GM21717 (cell line): Measurements from ENCODE around the gene TLE4.
"Not testable (repeated sequence)": the region's sequence is repeated elsewhere in the genome, so short reads cannot be mapped to it uniquely, and the experiment has no call there.

Source experiments
- ATAC-seq: cut with Tn5 transposase; IDR thresholded peaks from one replicate; pipeline ENCODE4 v1.9.1; 2021; ENCODE audit warnings: mild to moderate bottlenecking, moderate library complexity; ENCODE audit not compliant: unreplicated experiment

Gene TLE4

DNA sequence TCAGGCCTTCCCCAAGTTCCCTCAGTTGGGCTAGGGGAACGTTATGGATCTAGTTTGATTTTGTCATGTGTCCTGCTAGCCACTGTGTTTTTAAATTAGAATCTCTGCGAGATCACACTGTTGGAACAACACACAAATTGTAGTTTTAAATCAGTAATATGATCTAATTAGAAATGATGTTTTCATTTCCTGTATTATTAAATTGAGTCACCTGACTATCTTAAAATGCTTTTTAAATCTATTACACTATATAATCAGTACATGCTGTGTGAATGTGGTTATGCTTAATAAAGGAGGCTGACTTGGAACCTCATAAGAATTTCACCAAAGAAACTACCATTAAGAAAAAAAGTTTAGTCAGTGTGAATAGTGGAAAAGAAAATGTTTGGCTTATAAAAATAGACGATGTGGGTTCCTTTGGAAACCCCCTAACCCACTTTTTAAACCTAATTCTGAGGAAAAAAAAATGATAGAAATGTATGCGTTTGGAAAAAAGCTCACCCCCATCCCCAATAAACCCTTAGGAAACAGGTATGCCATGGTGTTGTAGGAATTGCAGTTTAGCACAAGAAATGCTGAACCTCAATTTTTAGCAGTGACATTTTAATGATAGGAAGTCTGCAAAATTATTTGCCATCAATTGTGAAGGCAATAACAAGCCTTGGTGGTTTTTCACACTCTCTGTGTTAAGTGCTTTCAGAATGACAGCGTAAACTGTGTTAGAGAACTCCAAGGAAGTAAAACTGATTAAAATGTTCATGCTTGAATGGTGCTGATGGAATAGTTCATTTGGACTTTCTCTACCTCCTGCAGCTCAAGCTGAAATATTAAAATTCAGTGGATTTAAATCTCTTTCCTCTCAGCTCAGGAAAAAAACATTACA lies 59.0 kb downstream of the TLE4 start:
- ATAC-seq = peak; percentile 89

DNA sequence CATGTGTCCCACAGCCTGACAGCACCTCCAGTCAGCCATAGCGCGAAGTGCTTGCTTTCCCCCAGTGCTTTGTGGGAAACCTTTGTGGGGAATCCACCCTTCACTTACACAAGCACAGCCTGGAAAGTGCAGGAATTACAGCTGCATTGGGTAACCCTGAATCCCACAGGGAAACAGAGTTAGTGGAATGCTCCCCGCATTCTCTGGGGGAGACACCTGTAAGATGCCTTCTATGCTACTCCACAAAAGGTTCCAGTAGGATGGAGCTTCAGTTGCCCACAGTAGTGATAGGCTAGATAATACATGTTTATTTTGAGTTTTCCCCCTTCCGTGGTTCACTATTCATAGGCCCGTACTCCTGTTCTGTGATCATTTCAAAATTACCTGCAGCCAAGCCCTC lies 60.3 kb downstream of the TLE4 start:
- ATAC-seq = no peak

DNA sequence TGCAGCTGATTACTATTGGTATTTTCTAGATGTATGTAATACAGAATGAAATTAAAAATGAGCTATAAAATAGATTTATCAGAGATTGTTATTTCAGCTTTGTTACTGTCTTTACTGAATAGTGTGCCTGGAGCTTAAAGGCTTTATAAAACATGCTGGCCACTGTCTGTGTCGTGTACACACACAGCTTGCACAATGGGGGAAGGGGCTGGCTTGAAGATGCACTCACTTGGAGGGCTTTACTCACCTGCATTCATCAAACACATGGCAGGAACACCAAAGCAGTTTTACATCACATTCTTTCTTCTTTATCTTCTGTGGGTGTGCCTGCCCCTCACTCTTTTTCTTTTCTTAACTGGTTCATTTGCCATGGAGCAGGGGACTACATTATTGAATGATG lies 60.9 kb downstream of the TLE4 start:
- ATAC-seq = no peak

DNA sequence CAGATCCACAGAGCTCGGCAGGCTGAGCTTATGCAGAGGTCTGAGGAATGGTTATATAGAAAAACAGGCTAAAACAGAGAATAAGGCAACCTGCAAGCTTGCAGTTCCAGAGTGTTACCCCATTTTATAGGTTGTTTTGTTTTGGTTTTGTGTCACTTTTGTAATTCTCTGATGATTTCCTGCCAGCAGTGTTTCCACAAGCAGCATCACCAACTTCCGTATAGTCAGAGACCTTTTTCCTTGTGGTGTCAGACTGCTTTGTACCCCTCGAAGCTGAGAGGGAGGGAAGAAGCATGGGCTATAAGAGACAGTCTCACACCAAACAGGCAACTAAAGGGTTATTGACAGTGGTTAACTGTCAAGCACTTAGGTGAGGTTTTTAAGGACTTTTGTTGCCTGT lies 61.8 kb downstream of the TLE4 start:
- ATAC-seq = no peak

DNA sequence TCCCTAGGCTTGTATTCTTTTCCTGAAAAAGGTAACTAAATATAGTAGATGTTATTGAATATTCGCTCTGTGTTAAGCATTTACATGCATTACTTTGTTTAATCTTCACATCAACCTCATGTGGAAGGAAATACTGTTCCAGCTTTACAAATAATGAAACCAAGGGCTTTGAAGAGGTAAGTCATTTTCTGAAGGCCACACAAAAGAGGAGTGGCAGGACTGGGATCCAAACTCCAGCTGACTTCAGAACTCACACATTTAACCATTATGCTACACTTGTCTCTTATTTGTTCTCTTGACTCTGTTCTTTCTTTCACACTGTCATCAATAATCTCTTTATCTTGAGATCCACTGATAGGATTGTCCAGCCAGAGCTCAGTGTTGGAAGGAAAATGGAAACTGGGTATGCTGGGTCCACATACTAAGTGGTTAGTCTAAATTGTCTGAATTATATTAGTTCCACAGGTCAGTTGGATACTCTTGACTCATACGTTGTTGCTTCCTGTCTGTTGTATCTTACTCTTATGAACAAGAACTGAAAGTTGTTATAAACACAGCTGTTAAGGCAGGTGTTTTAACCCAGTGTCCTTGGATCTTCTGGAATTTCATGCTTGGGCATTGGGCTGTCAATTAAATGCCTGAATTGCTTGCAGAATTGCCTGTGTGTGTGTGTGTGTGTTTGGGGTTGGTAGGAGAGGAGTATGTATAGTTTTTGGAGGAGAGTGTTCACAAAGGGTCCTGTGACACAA lies 65.6 kb downstream of the TLE4 start:
- ATAC-seq = no peak

DNA sequence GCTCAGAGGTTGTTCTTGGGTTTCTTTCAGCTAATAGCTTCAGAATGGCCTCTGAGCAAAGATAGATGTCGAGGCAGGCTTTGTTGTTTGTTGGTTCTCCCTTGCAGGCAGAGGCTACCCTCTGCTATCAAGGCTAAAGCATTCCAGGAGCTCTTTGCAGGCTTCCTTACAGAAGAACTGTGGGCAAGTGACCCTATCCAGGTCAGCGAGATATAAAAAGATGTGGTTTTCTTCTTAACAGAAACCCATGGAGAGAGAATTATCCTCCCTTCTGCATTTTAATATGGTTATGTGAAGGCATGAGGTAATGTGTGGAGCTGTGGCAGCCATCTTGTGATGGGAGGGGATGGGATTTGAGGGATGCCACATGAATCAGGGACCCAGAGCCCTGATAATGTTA lies 67.0 kb downstream of the TLE4 start:
- no peak for ATAC-seq

DNA sequence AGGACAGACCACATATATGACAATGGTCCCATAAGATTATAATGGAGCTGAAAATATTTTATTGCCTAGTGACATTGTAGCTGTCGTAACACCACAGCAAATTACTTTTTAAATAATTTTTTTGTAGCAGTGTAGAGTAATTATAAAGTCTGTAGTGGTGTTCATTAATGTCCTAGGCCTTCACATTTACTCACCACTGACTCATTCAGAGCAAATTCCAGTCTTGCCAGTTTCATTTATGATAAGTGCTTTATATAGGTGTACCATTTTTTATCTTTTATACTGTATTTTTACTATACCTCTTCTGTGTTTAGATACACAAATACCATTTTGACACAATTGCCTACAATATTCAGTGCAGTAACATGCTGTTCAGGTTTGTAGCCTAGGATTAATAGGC lies 67.6 kb downstream of the TLE4 start:
- no peak for ATAC-seq

DNA sequence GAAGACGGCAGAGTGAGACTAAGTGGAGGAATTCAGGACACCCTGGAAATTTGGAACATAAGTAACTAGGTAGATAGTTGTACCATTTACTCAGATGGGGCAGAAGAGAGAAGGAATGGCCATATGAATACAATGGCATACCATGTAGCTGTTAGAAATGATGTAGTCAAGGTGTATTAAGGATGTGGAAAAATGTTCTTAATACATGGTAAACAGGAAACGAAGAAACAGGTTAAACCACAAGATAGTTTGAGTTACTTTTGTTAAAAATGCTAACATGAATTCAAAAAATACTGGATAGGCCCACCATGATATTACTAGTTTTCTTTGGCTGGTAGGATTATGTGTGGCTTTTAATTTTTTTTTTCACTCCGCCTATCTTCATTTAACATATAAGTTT lies 68.3 kb downstream of the TLE4 start:
- not testable (repeated sequence) for ATAC-seq

DNA sequence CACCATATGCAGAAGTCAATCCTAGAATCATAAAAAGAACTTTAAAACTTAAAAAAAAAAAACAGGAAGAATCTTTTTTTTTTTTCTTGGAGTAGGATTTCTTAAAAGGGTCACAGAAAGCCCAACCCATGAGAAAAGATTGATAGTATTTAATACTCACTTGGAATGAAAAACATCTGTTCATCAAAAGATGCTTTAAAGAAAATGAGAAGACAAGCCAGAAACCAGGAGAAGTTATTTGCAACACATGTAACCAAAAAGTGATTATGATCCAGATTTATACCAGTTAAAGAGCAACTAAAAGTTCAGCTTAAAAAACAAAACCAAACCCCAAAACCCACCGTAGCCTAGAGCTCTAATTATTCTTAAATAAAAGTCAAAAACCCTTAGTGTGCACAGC lies 69.3 kb downstream of the TLE4 start:
- ATAC-seq = no peak

DNA sequence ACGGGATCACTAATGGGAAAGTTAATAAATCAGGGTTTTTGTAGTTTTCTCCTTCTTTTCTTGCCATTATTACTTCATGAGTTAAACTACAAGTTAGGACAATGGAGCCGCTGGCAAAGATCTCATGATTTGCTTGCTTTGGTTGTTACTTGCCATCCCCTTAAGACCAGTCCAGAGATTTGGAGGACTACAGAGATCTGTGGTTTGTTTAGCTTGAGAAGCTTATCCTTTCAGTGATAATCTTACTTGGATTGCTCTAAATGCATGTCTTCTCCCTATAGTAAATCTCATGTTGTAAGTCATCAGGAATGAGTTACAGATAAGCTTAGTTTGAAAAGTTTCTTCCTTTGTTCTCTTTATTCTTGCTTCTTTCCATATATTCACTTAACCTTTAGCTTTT lies 70.9 kb downstream of the TLE4 start:
- ATAC-seq = no peak

DNA sequence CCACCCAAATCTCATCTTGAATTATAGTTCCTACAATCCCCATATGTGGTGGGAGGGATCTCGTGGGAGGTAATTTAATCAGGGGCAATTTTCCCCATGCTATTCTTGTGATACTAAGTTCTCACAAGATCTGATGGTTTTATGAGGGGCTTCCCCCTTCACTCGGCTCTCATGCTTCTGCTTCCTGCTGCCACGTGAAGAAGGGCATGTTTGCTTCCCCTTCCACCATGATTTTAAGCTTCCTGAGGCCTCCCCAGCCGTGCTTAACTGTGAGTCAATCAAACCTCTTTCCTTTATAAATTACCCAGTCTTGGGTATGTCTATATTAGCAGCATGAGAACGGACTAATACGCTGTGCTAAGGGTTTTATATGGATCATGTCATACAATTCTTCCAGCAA lies 72.3 kb downstream of the TLE4 start:
- ATAC-seq = no peak

DNA sequence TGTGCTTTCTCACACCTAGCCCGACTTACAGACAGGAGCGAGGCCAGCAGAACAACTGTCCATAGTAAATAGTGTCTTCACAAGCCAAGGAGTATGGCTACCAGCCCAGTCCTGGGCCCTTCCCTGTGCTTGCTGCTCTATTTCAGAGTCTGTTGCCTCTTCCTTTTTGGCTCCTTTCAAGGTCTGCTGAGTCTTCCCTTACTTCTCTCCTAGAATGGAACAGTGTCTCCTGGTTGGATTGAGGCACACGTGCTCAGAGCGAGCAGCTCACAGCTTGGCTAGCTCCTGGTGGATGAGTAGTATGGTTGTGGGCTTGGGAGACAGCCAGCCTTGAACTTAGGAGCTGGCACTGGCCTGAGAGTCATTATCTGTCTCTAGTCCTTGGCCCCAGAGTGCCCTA lies 72.8 kb downstream of the TLE4 start:
- ATAC-seq = no peak

DNA sequence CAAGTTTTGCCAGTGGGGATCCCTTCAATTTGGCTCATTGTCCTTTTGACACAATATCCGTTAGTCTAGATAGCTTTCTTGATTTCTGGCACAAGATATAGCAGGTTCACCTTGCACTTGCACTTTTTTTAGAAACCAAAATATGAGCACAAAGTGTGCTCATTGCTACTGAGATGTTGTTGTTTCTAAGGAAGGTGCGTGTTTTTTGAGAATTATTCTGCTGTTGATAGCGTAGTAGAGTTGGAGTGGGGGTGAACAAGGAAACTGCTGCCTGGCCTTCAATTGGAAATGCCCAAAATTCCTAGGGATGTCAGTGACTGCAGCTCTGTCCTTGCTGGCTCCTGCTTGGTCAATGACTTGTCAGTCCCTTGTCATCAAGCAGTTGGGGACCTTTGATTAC lies 73.3 kb downstream of the TLE4 start:
- no peak for ATAC-seq

DNA sequence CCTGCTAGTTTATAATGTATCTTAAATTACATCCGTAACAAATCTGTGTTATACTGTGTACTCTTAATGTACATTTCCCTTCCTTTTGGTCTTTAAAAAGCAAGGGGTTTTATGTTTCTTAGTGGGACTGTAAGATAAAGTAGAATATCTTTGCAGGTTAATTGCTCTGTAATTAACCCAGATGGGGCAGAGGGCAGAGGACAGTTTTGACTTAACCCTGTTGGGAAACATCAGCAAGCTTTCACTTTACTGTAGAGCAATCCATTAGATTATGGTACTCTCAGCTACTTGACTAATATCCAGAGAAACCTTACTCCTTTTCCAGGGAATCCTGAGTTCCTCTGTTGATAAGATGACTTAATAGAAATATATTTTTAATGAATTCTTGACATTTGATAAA lies 74.3 kb downstream of the TLE4 start:
- no peak for ATAC-seq

DNA sequence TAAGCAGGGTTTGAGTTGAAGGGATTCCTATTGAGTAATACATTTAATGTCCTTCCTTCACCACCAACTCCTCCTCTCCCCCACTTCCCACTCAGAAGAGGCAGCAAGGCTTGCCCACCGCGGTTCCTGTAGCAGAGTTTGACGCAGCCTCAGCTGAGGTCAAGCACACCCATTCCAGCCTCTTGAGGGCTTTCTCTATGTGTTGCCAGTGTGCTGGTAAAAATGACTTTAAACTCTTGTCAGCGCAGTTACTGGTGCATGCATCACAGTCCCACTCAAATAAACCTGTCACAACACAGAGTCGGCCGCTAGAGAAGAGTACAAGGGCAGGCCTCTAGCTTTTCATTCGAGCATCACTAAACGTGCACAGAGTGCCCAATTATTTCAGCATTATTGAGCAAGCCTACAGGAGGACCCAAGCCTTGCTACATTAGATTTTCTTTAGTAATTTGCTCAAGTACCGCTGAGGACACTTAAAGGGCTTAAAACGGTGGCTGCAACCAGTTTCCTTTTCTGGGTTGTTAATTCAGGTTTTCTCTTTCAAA lies 79.6 kb downstream of the TLE4 start:
- no peak for ATAC-seq

DNA sequence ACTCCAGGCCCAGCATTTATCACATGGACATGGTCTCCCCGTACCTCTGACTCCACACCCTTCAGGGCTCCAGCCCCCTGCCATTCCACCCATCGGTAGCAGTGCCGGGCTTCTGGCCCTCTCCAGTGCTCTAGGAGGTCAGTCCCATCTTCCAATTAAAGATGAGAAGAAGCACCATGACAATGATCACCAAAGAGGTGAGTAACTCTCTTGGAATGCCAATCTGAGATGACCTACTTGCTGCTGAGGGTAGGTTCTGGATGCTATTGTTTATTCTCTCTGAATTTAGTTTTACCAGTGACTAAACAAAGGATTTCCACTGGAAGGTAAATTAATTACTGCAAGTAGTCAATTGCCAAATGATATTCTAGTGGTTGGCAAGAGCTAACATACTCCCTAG lies 80.8 kb downstream of the TLE4 start:
- no peak for ATAC-seq

DNA sequence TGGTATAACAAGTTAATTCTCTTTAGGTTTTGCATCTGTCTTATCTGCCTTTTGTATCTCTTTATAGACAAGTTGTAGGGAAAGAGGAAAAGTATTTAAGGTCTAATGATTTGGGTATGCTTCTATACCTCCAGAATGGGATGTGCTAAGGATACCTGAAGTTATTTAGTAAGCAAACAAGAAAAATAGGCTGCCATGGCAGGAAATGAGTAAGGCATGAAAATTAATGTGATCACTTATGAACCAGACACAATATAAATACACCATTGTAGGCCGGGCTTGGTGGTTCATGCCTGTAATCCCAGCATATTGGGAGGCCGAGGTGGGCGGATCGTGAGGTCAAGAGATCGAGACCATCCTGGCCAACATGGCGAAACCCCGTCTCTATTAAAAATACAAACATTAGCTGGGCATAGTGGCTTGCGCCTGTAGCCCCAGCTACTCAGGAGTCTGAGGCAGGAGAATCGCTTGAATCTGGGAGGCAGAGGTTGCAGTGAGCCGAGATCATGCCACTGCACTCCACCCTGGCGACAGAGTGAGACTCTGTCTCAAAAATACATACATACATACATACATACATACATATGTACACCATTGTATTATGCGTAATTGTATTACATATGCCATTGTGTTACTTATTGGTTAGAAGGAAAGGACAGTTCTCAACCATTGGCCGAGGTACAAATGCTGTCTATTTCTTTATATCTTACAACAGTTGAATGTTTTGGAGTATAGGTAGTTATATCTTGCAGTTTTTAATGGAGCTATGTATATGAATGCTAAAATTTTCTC lies 83.0 kb downstream of the TLE4 start:
- not testable (repeated sequence) for ATAC-seq

DNA sequence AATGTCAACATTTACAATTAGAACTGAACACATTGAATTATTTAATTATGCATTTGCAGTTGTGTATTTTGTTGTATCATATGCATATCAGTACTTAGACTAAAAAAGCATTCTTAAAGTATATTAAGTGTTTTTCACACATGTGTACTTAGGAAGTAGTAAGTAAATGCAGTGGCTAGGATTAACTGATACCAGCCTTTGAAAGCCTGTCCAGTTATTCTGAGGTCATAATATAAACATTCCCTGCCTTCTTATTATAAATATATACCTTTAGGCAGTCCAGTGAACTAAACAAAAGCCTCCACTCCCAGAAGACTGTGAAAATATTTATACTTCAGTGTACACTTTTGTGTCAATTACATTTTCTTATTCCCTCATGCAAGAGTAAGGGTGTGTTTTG lies 83.8 kb downstream of the TLE4 start:
- ATAC-seq = no peak

DNA sequence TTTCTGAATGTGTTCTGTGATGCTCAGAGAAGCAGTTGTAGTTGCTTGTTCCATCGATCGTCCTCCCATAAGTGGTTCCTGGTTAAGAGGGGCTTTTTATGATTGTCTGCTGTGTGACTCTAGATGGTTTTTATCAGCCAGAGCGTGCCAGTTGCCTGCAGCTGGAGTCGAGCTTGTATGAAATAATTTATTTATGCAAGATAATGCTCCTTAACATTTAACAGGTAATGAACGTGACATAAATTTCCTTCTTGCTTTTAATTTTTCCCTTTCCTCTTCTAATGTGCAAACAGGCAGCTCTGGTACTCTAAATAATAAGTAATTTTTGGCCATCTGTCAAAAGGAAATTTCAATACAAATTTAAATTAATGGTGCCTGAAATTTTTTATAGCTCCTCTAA lies 84.4 kb downstream of the TLE4 start:
- no peak for ATAC-seq

DNA sequence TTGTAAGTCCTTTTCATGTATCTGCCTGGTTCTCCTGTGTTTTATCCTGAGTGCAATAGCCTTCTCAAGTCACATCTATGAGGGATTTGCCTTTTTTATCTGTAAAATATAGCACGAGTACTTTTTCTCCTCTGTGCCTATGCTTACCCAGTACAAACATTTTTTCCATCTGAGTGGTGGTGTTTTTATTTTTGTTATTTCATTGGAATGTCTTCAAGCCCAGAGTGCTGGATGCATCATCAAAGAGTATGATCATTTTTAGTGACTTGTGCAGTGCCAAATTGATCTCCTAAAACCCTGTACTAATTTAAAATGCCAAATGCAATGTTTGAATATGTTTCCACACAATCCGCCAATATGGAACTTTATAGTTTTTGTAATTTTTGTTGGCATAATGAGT lies 86.1 kb downstream of the TLE4 start:
- no peak for ATAC-seq

DNA sequence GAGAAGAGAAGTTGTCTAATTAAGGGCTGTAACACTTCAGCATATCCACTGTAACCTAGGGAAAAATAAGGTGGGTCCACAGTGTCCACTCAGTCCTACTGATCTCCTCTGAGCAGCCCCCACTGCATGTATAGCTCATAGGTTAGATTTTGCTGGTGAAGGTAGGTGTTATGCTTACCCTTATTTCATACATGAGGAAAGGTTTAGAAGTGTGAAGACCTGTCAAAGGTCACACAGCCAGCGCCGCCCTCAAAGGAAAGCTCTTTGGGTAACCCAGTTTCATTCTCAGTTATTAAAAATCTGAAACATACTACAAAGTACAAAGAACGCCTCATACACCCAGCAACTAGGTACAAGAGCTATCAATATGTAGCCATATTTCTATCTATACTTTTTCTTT lies 87.2 kb downstream of the TLE4 start:
- no peak for ATAC-seq
